Activated naive CD8-positive, alpha-beta T cell treated with anti-CD3 and anti-CD28 coated beads, Interleukin-2, amount 50 U/mL, for 16 hours (primary cell): ENCODE results near the gene PHYH.
"Not testable (repeated sequence)": the region's sequence is repeated elsewhere in the genome, so short reads cannot be mapped to it uniquely, and the experiment has no call there.

Experiments used
- DNase-seq: peaks from one replicate; pipeline ENCODE4 v3.0.0-alpha.2; 2020; ENCODE audit warnings: low read depth, low spot score

PHYH gene

DNA sequence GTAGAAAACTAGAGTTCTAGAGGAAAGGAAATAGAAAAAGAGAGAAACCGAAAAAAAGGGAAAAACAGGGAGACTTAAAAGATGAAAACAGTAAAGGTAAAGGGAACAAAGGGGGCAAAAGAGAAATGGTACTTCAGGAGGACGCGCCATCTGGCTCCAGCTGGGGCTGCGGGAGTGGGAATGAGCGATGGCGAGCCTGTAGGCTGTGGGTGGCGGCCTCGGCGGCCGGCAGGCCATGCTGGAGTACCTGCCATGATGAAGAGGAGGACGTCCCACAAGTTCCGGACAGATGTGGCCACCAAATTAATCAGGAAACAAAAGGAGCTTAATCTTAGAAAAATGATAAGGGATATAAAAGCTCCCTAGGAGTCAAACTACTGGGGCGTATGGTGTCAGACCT is 21.7 kb upstream of the PHYH start:
- DNase-seq, result no peak

- DNase-seq, result no peak
Measured at GRCh38 chr10:13319166-13319565, 19.3 kb upstream of the PHYH start.

GRCh38 chr10:13317474-13317873 is 17.6 kb upstream of the PHYH start:
- DNase-seq, result no peak

DNA sequence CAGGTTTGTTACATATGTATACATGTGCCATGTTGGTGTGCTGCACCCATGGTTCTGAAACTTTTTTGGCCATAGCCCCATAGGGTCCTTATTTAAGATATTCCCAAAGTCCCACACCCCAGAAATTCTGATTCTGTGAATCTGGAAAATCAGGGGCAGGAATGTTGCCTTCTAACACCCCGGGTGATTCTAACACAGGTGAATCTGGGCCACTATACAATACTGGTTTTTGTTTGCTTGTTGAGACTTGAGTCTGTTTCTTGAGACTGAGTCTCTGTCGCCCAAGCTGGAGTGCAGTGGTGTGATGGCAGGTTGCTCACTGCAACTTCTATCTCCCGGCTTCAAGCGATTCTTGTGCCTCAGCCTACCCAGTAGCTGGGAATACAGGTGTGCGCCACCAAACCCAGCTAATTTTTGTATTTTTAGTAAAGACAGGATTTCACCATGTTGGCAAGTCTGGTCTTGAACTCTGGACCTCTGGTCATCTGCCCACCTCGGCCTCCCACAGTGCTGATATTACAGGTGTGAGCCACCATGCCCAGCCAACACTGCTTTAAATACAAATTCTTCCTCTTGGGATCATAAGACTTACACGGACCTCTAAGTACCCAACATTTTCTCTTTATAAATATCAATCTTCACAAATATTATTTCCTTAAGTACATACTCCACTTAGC is 16.9 kb upstream of the PHYH start:
- DNase-seq, result no peak

GRCh38 chr10:13315361-13315760 is 15.5 kb upstream of the PHYH start:
- no peak for DNase-seq

DNA sequence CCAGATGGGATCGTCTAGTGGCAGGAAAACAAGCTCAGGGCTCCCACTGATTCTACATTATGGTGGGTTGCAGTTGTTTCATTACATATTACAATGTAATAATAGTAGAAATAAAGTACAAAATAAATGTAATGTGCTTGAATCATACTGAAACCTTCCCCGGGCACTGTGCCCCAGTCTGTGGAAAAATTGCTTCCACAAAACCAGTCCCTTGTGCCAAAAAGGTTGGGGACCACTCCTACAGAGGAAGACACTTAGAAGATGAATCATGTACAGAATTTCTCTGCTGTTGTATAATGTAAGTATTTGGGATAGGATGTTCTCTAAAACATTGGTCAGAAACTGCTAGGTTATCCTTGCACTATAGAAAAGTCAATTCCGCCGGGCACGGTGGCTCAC is 11.3 kb upstream of the PHYH start:
- no peak for DNase-seq

GRCh38 chr10:13310518-13311176 is 10.8 kb upstream of the PHYH start:
- DNase-seq, result no peak

GRCh38 chr10:13309792-13310191 is 9.9 kb upstream of the PHYH start:
- DNase-seq, result no peak

GRCh38 chr10:13308096-13308495 is 8.2 kb upstream of the PHYH start:
- DNase-seq, result no peak

- no peak for DNase-seq
Measured at GRCh38 chr10:13306103-13306502, 6.2 kb upstream of the PHYH start.

- no peak for DNase-seq
Measured at GRCh38 chr10:13302821-13303555, 3.1 kb upstream of the PHYH start.

DNA sequence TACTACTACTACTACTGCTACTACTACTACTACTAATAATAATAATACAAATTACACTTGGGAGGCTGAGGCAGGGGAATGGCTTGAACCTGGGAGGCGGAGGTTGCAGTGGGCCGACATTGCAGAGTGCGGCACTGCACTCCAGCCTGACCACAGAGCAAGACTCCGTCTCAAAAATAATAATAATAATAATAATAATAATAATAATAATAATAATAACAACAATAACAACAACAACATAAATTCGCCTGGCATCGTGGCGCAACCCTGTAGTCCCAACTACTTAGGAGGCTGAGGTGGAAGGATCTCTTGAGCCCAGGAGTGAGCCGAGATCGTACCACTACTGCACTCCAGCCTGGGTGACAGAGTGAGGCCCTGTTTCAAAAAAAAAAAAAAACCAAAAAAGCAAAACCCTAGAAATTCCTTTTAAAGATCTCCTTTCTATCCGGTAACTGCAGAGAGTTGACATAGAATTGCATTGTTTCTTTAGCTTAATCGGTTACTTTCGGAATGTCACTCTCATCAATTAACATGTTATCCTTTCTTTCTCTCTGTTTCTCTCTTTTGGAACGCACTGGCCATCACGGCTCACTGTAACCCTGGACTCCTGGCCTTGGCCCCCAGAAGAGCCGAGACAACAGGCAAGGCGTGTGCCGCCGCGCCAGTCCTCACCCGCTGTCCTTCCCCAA is 972 bp downstream of the PHYH start:
- DNase-seq, result no peak

GRCh38 chr10:13296476-13296875 is 3.4 kb downstream of the PHYH start:
- DNase-seq, result no peak

GRCh38 chr10:13294784-13295183 is 5.1 kb downstream of the PHYH start:
- DNase-seq, result no peak

DNA sequence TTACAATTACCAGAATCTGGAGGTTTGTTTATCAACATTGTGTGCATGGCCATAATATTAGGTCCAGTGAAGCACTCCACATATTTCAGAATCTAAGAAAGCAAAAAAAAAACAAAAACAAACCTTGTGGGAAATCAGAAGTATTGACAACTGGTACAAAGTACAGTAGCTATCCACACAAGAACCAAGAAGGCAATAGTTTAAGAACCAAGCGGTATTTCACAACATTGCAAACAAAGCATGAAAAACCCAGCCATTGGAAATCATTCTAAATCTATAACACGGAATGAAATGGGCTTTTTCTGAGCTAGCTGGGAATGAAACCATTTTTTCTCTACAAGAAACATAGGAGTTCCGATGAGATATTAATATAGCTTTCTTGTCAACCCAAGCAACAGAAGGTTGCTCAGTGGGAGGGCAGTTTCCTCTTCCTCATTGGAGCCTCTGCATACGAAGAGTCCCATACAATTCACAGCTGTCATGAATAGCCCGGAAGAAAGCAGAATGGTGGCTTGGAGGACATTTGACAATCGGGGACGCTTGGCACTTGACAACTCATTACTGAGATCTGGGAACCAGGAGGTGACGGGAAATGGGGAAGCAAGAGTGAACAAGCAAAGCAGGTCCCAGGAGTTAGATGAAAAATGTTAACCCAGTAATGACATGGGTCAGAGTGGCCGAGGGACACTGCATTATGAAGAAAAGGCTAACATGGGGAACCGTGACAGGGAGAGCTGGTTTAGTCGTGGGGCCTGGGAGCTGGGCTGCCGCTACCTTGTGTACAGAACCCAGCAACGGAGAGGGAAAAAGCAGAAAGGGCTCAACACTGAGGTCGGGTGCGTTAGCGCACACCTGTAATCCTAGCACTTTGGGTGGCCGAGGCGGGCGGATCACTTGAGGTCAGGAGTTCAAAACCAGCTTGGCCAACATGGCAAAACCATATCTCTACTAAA is 7.8 kb downstream of the PHYH start:
- DNase-seq, result no peak

DNA sequence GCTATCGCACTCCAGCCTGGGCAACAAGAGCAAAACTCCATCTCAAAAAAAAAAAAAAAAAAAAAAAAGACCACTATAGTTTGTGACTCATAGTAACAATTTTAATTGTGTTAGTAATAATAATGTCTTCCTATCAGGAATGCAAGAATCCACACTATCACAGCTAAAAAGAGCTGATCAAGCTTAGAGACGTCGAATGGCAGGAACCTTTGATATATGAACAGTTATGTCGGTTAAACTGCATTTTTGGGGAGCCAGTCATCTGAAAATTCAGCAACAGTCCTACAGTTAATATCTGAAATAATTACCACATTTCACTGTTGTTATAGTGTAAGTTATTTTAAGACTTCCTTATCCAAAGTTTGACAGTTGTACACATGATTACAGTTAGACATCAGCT is 8.8 kb downstream of the PHYH start:
- DNase-seq, result no peak

DNA sequence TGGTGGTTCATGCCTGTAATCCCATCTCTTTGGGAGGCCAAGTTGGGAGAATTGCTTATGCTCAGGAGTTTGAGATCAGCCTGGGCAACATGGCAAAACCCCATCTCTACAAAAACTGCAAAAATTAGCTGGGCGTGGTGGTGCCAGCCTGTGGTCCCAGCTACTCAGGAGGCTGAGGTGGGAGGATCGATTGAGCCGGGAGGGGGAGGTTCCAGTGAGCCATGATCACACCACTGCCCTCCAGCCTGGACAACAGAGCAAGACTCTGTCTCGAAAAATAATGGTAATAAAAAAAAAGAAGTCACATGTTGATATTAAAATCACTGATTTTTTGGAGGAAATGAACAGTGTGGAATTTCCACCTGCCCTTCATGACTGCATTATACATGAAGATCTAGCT is 15.8 kb downstream of the PHYH start:
- DNase-seq, result no peak

- DNase-seq, result not testable (repeated sequence)
Measured at GRCh38 chr10:13282348-13282747, 17.5 kb downstream of the PHYH start.

DNA sequence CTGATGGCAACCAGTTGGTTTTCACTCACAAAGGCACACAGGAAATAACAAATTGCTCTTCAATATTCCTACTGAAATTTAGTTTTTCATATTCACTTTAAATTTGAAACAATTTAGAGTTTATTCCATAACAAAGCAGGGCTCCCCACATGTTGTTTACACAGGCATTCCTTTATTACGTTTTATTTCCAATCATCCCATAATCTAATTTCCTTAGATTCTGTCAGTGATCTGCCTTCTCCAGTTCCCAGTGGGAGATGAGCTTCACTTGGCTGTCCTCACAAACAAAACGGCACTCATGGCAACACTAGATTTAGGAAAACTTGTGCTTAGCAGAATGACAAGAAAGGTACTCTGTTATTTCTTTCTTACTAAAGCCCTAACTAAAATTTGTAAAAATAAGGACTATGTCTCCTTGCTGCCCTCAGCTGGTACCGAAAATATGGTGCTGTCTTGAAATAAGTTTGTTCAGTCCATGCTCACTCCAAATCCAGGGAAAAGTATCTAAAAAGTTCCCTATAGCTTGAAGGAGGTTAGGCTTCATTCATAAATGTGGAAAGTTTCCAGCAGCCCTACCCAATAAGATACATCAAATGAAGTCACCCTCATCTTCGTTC is 23.0 kb downstream of the PHYH start:
- no peak for DNase-seq

- not testable (repeated sequence) for DNase-seq
Measured at GRCh38 chr10:13276146-13276545, 23.7 kb downstream of the PHYH start.

DNA sequence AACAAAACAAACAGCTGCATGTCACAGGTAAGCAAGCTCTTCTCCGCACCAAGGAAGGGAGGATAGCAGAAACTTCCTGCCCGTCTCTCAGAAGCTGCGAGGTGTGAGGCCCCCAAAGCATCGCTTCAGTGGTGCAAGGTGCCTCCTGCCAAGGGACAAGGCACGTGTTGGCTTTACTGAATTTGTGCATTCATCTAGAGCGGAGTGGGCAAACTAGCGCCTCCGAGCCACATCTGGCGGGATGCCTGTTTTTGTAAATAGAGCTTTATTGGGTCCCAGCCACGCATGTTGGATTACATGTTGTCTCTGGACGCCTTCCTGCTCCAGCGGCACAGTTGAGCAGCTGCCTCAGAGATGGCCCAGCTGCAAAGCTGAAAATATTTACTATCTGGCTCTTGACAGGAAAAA is 27.7 kb downstream of the PHYH start:
- no peak for DNase-seq
